Hepatocyte (in vitro differentiated cells): ENCODE data around the gene ZNF33A. TPM values are rescaled to one million over a fixed set of nuclear protein-coding genes. Genes with fewer than 3 reads are reported as not detected.

Experiments
- DNase-seq: peaks from one replicate; pipeline ENCODE4 v3.0.0-alpha.2; 2016; ENCODE audit warnings: low spot score
- H2AFZ ChIP-seq: fragments of 200-600 bp; sonication (generic); 2 replicates; pipeline ENCODE4 v1.6.0; 2016; ENCODE audit warnings: antibody characterized with exemption, mild to moderate bottlenecking
- H3K27ac ChIP-seq: fragments of 200-600 bp; sonication (generic); 2 replicates; pipeline ENCODE4 v1.5.1; 2016; ENCODE audit warnings: mild to moderate bottlenecking
- H3K27me3 ChIP-seq: fragments of 200-600 bp; sonication (generic); 2 replicates; pipeline ENCODE4 v1.6.1; 2016
- H3K36me3 ChIP-seq: fragments of 200-600 bp; sonication (generic); replicated peaks from 2 replicates; pipeline ENCODE4 v1.5.1; 2016; ENCODE audit warnings: low read depth; ENCODE audit not compliant: insufficient read depth
- H3K4me1 ChIP-seq: fragments of 200-600 bp; sonication (generic); 2 replicates; pipeline ENCODE4 v1.5.1; 2016; ENCODE audit warnings: mild to moderate bottlenecking, moderate library complexity; ENCODE audit not compliant: insufficient read depth
- H3K4me2 ChIP-seq: fragments of 200-600 bp; sonication (generic); 2 replicates; pipeline ENCODE4 v1.6.0; 2016
- H3K4me3 ChIP-seq: fragments of 200-600 bp; sonication (generic); 2 replicates; pipeline ENCODE4 v1.5.1; 2016; ENCODE audit warnings: mild to moderate bottlenecking
- H3K79me2 ChIP-seq: fragments of 200-600 bp; sonication (generic); 2 replicates; pipeline ENCODE4 v1.6.0; 2017; ENCODE audit warnings: mild to moderate bottlenecking
- H3K9me2 ChIP-seq: fragments of 200-600 bp; sonication (generic); replicated peaks from 2 replicates; pipeline ENCODE4 v1.6.0; 2017; ENCODE audit warnings: mild to moderate bottlenecking; ENCODE audit not compliant: insufficient read depth
- H3K9me3 ChIP-seq: fragments of 200-600 bp; sonication (generic); 2 replicates; pipeline ENCODE4 v1.5.1; 2016; ENCODE audit warnings: low read depth, mild to moderate bottlenecking
- H4K20me1 ChIP-seq: fragments of 200-600 bp; sonication (generic); 2 replicates; pipeline ENCODE4 v1.6.0; 2016; ENCODE audit warnings: mild to moderate bottlenecking; ENCODE audit not compliant: insufficient read depth, poor library complexity, severe bottlenecking
- CTCF ChIP-seq: fragments of 200-600 bp; sonication (generic); IDR thresholded peaks from 2 replicates; pipeline ENCODE4 v1.5.1; 2016; ENCODE audit warnings: antibody characterized with exemption, mild to moderate bottlenecking; ENCODE audit not compliant: poor library complexity
- EZH2 ChIP-seq: fragments of 200-600 bp; sonication (generic); IDR thresholded peaks from 2 replicates; pipeline ENCODE4 v1.6.1; 2016; ENCODE audit warnings: antibody characterized with exemption, mild to moderate bottlenecking, borderline replicate concordance
- EZH2phosphoT487 ChIP-seq: fragments of 200-600 bp; sonication (generic); IDR thresholded peaks from one replicate; pipeline ENCODE4 v1.6.1; 2018; ENCODE audit warnings: antibody characterized with exemption, mild to moderate bottlenecking, low read depth, moderate library complexity; ENCODE audit not compliant: unreplicated experiment, severe bottlenecking
- WGBS: methylation state at CpG from one replicate; pipeline ENCODE4 v1.1.6; 2016; ENCODE audit warnings: low lambda C conversion rate; ENCODE audit errors: missing lambda C conversion rate; 5-methylcytosine and 5-hydroxymethylcytosine counted together
- polyA plus RNA-seq: library from polyadenylated mRNA; unstranded; fragments of >200 nt; fragmentation: Nextera tagmentation; extraction: Ambion mirVana; gene quantifications from 2 replicates; pipeline ENCODE4 v1.2.1, GENCODE V29; 2016
- total RNA-seq: library from RNA; depleted of rRNA; stranded (reverse); fragments of >200 nt; gene quantifications from 2 replicates; pipeline ENCODE4 v1.2.3, GENCODE V29; 2014

The ZNF33A gene
- total and polyA plus RNA-seq, 2 experiments from 2014 or later: 7.0 to 22.5 TPM

- H3K79me2 ChIP-seq: peaks cover 14% of the 10 kb centered on the region
- TF ChIP-seq CTCF (no peak), EZH2 (no peak), EZH2phosphoT487 (no peak)
- no peaks in the 10 kb centered on the region for H3K9me2 ChIP-seq
- no peak overlapping the region for H2AFZ ChIP-seq
- H3K27ac ChIP-seq: no peak overlapping the region
- no peaks in the 10 kb centered on the region for H3K9me3 ChIP-seq
- no peaks in the 10 kb centered on the region for H4K20me1 ChIP-seq
- DNase-seq: no peak
- no peaks in the 10 kb centered on the region for H3K27me3 ChIP-seq
- H3K36me3 ChIP-seq: peaks cover 3% of the 10 kb centered on the region
- no peak overlapping the region for H3K4me2 ChIP-seq
- H3K4me1 ChIP-seq: no peaks in the 10 kb centered on the region
- no peak overlapping the region for H3K4me3 ChIP-seq
These were observed 28.4 kb downstream of the ZNF33A start for GRCh38 chr10:38038932-38039245.

GRCh38 chr10:38043516-38043915 lies 33.0 kb downstream of the ZNF33A start:
- Histone ChIP-seq H3K4me1 (no peaks in the 10 kb centered on the region), H3K9me2 (no peaks in the 10 kb centered on the region), H3K36me3 (peaks cover 12% of the 10 kb centered on the region), H3K27me3 (no peaks in the 10 kb centered on the region), H3K4me3 (no peak overlapping the region), H3K9me3 (peaks cover 6% of the 10 kb centered on the region), H3K79me2 (peaks cover 10% of the 10 kb centered on the region), H2AFZ (no peak overlapping the region), H3K27ac (no peak overlapping the region), H3K4me2 (no peak overlapping the region), H4K20me1 (no peaks in the 10 kb centered on the region)
- no peak for TF ChIP-seq EZH2
- no peak for TF ChIP-seq EZH2phosphoT487
- TF ChIP-seq CTCF: no peak
- 95% methylated on average over 2 of the region's 2 CpGs for WGBS
- DNase-seq: no peak

GRCh38 chr10:38045129-38045528 lies 34.7 kb downstream of the ZNF33A start:
- no peaks in the 10 kb centered on the region for H3K27me3 ChIP-seq
- no peaks in the 10 kb centered on the region for H3K9me2 ChIP-seq
- H2AFZ ChIP-seq: no peak overlapping the region
- H3K79me2 ChIP-seq: peaks cover 5% of the 10 kb centered on the region
- H3K4me3 ChIP-seq: no peak overlapping the region
- TF ChIP-seq CTCF (no peak), EZH2 (no peak), EZH2phosphoT487 (no peak)
- WGBS: 100% methylated on average over 2 of the region's 2 CpGs
- H3K4me1 ChIP-seq: no peaks in the 10 kb centered on the region
- no peak overlapping the region for H3K4me2 ChIP-seq
- no peak for DNase-seq
- no peaks in the 10 kb centered on the region for H4K20me1 ChIP-seq
- H3K27ac ChIP-seq: no peak overlapping the region
- H3K9me3 ChIP-seq: peaks cover 11% of the 10 kb centered on the region
- peaks cover 12% of the 10 kb centered on the region for H3K36me3 ChIP-seq

- no peak overlapping the region for H3K4me2 ChIP-seq
- H3K79me2 ChIP-seq: no peaks in the 10 kb centered on the region
- no peaks in the 10 kb centered on the region for H4K20me1 ChIP-seq
- peaks cover 23% of the 10 kb centered on the region for H3K9me3 ChIP-seq
- DNase-seq: no peak
- TF ChIP-seq EZH2: no peak
- TF ChIP-seq EZH2phosphoT487: no peak
- no peak for TF ChIP-seq CTCF
- no peaks in the 10 kb centered on the region for H3K9me2 ChIP-seq
- peaks cover 20% of the 10 kb centered on the region for H3K36me3 ChIP-seq
- WGBS: 96% methylated on average over 1 of the region's 1 CpG
- no peaks in the 10 kb centered on the region for H3K27me3 ChIP-seq
- H2AFZ ChIP-seq: no peak overlapping the region
- no peak overlapping the region for H3K27ac ChIP-seq
- no peaks in the 10 kb centered on the region for H3K4me1 ChIP-seq
- H3K4me3 ChIP-seq: no peak overlapping the region
These were observed 37.2 kb downstream of the ZNF33A start for GRCh38 chr10:38047666-38048065.
